ENCODE measurements around the gene SRPX. TPM values are rescaled to one million over a fixed set of nuclear protein-coding genes. Genes with fewer than 3 reads are reported as not detected.
A peak's percentile ranks its signal among the peaks of the same experiment; 100 is the strongest.

The SRPX gene, protein sequence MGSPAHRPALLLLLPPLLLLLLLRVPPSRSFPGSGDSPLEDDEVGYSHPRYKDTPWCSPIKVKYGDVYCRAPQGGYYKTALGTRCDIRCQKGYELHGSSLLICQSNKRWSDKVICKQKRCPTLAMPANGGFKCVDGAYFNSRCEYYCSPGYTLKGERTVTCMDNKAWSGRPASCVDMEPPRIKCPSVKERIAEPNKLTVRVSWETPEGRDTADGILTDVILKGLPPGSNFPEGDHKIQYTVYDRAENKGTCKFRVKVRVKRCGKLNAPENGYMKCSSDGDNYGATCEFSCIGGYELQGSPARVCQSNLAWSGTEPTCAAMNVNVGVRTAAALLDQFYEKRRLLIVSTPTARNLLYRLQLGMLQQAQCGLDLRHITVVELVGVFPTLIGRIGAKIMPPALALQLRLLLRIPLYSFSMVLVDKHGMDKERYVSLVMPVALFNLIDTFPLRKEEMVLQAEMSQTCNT
- total RNA-seq: 59.0 TPM
- long read RNA-seq, transcript SRPX-201 (10 exons, 1,874 nt): major isoform, 104 of 136 reads
- long read RNA-seq, transcript SRPX-206 (9 exons, 1,842 nt): minor isoform, 18 of 136 reads
- long read RNA-seq, partial matches to known transcripts: 7 of 136 reads
- long read RNA-seq, other reads (novel, unspliced or antisense): 5 of 136 reads

DNA sequence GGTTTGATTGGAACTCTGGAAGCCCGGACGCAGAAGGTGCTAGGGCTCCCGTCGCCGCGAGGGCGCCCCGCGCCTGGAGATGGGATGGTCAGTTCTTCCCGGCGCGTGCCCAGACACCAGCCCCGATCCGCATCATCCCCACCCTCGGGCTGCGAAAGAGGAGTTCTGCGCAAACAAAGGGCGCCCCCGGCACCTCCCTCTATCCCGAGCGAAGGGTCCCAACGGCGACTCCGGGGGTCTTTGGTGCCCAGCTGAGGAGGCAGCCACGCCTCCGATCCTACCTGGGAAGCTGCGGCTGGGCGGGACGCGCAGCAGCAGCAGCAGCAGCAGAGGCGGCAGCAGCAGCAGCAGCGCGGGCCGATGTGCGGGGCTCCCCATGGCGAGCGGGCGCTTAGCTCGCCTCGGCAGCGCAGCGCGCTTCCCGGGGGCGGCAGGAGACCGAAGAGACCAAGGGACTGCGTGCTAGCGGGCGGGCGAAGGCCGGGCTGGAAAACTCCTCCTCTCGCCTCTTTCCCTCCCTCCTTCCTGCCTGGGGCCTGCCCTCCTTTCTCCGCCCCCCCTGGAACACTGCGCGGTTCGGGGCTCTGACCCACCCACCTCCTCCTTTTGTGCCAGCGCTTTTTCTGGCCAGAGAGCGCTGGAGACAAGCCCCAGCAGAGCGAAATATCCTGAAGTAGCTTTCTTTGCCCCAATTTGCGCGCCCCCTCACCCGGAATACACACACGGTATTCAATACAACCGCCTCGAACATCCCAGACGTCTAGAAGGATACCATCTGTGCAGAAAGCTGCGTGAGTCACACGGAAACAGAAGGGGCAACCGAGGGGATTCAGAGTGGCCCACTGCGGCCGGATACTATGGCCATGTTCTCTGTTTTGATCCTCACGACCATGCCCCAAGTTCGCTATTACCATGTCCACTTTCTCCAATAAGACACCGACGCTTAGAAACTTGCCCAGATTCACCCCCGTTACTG lies at the start of gene SRPX:
Gene SRPX (minus strand): TSS at position 457 of the 976 bp plus-strand sequence. CDS start 79 bp downstream, at position 378.
- intact Hi-C loops (cut with DNase I): no loop called here
- Histone ChIP-seq H3K9me3 (no peaks in the 10 kb centered on the region), H3K36me3 (no peaks in the 10 kb centered on the region), H3K27ac (no peak within 1 kb of the TSS), H3K4me1 (no peaks in the 10 kb centered on the region), H3K27me3 (ENCODE audit: low read depth) (no peaks in the 10 kb centered on the region), H3K4me3 (peak within 1 kb of the TSS; percentile 55)
- DNase-seq (no peak), ATAC-seq (peak; percentile 48 to 59)
- TF ChIP-seq, protein P1, sequence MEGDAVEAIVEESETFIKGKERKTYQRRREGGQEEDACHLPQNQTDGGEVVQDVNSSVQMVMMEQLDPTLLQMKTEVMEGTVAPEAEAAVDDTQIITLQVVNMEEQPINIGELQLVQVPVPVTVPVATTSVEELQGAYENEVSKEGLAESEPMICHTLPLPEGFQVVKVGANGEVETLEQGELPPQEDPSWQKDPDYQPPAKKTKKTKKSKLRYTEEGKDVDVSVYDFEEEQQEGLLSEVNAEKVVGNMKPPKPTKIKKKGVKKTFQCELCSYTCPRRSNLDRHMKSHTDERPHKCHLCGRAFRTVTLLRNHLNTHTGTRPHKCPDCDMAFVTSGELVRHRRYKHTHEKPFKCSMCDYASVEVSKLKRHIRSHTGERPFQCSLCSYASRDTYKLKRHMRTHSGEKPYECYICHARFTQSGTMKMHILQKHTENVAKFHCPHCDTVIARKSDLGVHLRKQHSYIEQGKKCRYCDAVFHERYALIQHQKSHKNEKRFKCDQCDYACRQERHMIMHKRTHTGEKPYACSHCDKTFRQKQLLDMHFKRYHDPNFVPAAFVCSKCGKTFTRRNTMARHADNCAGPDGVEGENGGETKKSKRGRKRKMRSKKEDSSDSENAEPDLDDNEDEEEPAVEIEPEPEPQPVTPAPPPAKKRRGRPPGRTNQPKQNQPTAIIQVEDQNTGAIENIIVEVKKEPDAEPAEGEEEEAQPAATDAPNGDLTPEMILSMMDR (IDR thresholded peaks at IDR 0.05): no peak

DNA sequence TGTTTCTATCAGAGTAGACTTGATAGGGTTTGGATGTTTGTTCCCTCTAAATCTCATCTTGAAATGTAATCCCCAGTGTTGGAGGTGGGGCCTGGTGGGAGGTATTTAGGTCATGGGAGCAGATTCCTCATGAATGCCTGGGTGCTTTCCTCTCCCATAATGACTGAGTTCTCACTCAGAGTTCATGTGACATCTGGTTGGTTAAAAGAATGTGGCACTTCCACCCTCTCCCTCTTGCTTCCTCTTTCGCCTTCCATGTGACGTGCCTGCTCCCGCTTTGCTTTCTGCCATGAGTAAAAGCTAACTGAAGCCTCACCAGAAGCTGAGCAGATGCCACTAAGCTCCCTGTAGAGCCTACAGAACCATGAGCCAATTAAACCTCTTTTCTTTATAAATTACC lies 47.3 kb upstream of the SRPX start:
- intact Hi-C loops (cut with DNase I): no loop called here
- H3K27ac ChIP-seq: no peak overlapping the region
- no peaks in the 10 kb centered on the region for H3K9me3 ChIP-seq

DNA sequence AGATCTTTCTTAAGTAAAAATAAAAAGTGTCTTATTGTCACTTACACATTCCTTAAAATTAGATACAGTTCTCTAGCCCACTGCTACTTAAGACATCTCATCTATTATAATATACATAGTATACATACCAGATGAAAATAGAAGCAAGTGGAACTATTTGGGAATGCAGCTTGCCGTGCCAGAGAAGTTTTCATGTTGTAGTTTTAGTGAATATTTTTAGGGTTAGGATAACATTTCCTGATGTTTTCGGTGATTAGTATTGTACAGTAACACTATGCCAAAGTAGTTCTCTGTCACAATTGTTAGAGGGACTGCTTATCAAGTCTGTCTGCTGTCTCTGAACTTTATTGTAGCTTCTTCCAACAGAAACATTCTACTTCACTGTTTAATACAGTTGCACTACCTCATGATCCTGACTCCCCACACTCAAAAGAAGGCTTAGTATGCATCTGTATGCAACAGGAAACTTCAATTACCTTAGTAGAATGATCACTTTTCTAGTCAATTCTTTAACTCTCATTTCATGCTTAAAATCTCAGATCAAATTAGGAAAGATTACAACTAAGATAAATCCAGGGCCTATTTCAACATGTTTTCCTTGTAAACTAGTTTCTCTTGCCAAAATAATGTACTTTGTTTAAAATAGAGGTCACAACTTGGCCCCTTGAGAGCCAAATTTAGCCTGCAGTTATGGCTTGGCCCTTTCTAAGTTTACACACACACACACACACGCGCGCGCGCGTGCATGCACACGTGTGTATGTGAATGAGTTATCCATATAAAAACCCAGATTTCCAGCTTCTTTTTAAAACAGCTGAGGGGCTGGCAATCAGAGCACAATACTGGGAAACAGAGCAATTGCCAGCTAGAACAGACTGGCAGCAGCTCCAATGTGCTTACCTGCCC lies 42.3 kb upstream of the SRPX start:
- Histone ChIP-seq H3K4me1 (no peaks in the 10 kb centered on the region), H3K27ac (no peak overlapping the region), H3K4me3 (no peak overlapping the region), H3K36me3 (no peaks in the 10 kb centered on the region), H3K27me3 (ENCODE audit: low read depth) (no peaks in the 10 kb centered on the region), H3K9me3 (no peaks in the 10 kb centered on the region)
- TF ChIP-seq, protein P1 (IDR thresholded peaks at IDR 0.05): no peak
- ATAC-seq: no peak
- intact Hi-C loops (cut with DNase I): no loop called here
- DNase-seq: no peak

More for the DNA sequence above, 47.3 kb upstream of the SRPX start:
- DNase-seq (no peak), ATAC-seq (no peak)
- TF ChIP-seq, protein P1 (IDR thresholded peaks at IDR 0.05): no peak
- no peaks in the 10 kb centered on the region for H3K4me1 ChIP-seq
- H3K27me3 ChIP-seq (ENCODE audit: low read depth): no peaks in the 10 kb centered on the region
- no peaks in the 10 kb centered on the region for H3K36me3 ChIP-seq
- no peak overlapping the region for H3K4me3 ChIP-seq

DNA sequence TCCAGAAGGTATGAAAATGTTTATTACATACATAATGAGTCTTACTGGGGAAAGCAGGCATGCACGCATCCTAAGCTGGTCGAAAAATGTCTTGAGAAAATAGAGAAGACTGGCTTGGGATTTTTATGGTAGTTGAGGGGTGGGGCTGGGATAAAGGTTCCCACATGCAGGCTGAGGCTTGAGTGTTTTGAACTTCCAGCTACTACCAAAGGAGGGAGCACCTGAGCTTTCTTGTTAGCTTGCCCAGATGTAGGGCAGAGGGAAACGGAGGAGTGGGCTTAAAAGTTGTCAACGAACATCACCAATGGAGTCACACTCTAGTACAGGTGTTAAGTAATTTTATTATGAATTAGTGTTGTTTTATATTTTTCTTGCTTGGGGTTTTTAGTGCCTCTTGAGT lies 39.6 kb upstream of the SRPX start:
- Histone ChIP-seq H3K9me3 (no peaks in the 10 kb centered on the region), H3K27me3 (ENCODE audit: low read depth) (no peaks in the 10 kb centered on the region), H3K36me3 (no peaks in the 10 kb centered on the region), H3K4me3 (no peak overlapping the region), H3K27ac (no peak overlapping the region), H3K4me1 (no peaks in the 10 kb centered on the region)
- ATAC-seq (no peak), DNase-seq (no peak)
- intact Hi-C loops (cut with DNase I): no loop called here
- TF ChIP-seq, protein P1 (IDR thresholded peaks at IDR 0.05): peak; percentile 22

Data from lower lobe of right lung (tissue), 2 donors.